IMR-90 (cell line): ENCODE results near the gene USP43. TPM values are rescaled to one million over a fixed set of nuclear protein-coding genes. Genes with fewer than 3 reads are reported as not detected.

Experiments
- ATAC-seq: fragments of 200-7000 bp; cut with Tn5 transposase; 2 replicates; pipeline ENCODE4 v1.9.1; 2020; ENCODE audit warnings: low read depth, mild to moderate bottlenecking, moderate library complexity
- BruUV-seq: library from RNA; stranded (reverse); fragments of 400-500 nt; replicated peaks from 2 replicates; lab custom pipeline; 2021; lab: Mats Ljungman, UMichigan
- CTCF ChIA-PET: fragments of 300-600 bp; formaldehyde crosslinking; extraction: SDS; loops from one replicate; lab custom pipeline; 2021; ENCODE audit warnings: antibody characterized with exemption; lab: Yijun Ruan, JAX
- POLR2A ChIA-PET: fragments of 300-600 bp; sonication (Branson Sonifier 250); formaldehyde crosslinking; loops from one replicate; lab custom pipeline; 2022; ENCODE audit warnings: antibody characterized with exemption; ENCODE audit not compliant: unreplicated experiment; lab: Charles Lee
- DNase-seq: peaks from one replicate; pipeline ENCODE4 v3.0.0; 2013
- H2AFZ ChIP-seq: replicated peaks from 2 replicates; pipeline ENCODE3; 2013; ENCODE audit warnings: low read length, mild to moderate bottlenecking; ENCODE audit not compliant: poor library complexity
- H2AK5ac ChIP-seq: 2 replicates; pipeline ENCODE4 v1.6.1; 2013; ENCODE audit warnings: low read depth, low read length, inconsistent platforms
- H2AK9ac ChIP-seq: replicated peaks from 2 replicates; pipeline ENCODE3; 2013; ENCODE audit warnings: mild to moderate bottlenecking, low read depth, low read length, moderate library complexity; ENCODE audit not compliant: poor library complexity
- H2BK120ac ChIP-seq: 2 replicates; pipeline ENCODE4 v1.6.1; 2013; ENCODE audit warnings: low read depth, low read length, inconsistent platforms
- H2BK15ac ChIP-seq: 3 replicates; pipeline ENCODE4 v1.6.1; 2013; ENCODE audit warnings: low read depth, low read length, inconsistent platforms
- H2BK20ac ChIP-seq: 2 replicates; pipeline ENCODE4 v1.6.1; 2013; ENCODE audit warnings: low read depth, mild to moderate bottlenecking, inconsistent platforms, low read length, moderate library complexity
- H2BK5ac ChIP-seq: 2 replicates; pipeline ENCODE4 v1.6.1; 2013; ENCODE audit warnings: mild to moderate bottlenecking, low read depth, low read length, inconsistent platforms; ENCODE audit not compliant: poor library complexity, severe bottlenecking
- H3K14ac ChIP-seq: replicated peaks from 2 replicates; pipeline ENCODE4 v1.6.1; 2013; ENCODE audit warnings: low read depth, low read length, inconsistent platforms
- H3K18ac ChIP-seq: 2 replicates; pipeline ENCODE4 v1.6.1; 2013; ENCODE audit warnings: low read depth, low read length, control low read depth
- H3K23ac ChIP-seq: 2 replicates; pipeline ENCODE4 v1.6.1; 2013; ENCODE audit warnings: low read depth, low read length, inconsistent platforms
- H3K27ac ChIP-seq: 2 replicates; pipeline ENCODE4 v1.5.1; 2013; ENCODE audit warnings: mild to moderate bottlenecking, control low read depth, low read length; ENCODE audit not compliant: insufficient read depth
- H3K27me3 ChIP-seq: 2 replicates; pipeline ENCODE4 v1.6.1; 2013; ENCODE audit warnings: low read length; ENCODE audit not compliant: control insufficient read depth, insufficient read depth
- H3K36me3 ChIP-seq: 2 replicates; pipeline ENCODE4 v1.6.1; 2013; ENCODE audit warnings: low read length, mixed read lengths; ENCODE audit not compliant: control insufficient read depth, insufficient read depth
- H3K4ac ChIP-seq: 2 replicates; pipeline ENCODE4 v1.6.1; 2013; ENCODE audit warnings: low read depth, low read length, inconsistent platforms
- H3K4me1 ChIP-seq: 2 replicates; pipeline ENCODE4 v1.6.1; 2013; ENCODE audit warnings: low read length, mixed read lengths; ENCODE audit not compliant: control insufficient read depth, insufficient read depth
- H3K4me2 ChIP-seq: 2 replicates; pipeline ENCODE4 v1.6.1; 2013; ENCODE audit warnings: low read depth, mild to moderate bottlenecking, control low read depth, low read length, moderate library complexity
- H3K4me3 ChIP-seq: 2 replicates; pipeline ENCODE4 v1.5.1; 2013; ENCODE audit warnings: low read depth, mild to moderate bottlenecking, control low read depth, low read length, moderate library complexity; ENCODE audit not compliant: insufficient read depth
- H3K56ac ChIP-seq: 2 replicates; pipeline ENCODE4 v1.6.1; 2013; ENCODE audit warnings: low read length, inconsistent platforms; ENCODE audit not compliant: insufficient read depth; ENCODE audit errors: extremely low read depth
- H3K79me1 ChIP-seq, 2 experiments: 2 replicates each; pipeline ENCODE4 v1.6.1; 2013; ENCODE audit warnings: low read length in 2 of 2, inconsistent platforms in 1 of 2, low read depth in 1 of 2
- H3K9ac ChIP-seq: 2 replicates; pipeline ENCODE4 v1.6.1; 2013; ENCODE audit warnings: low read depth, low read length, control low read depth
- H3K9me1 ChIP-seq: 2 replicates; pipeline ENCODE4 v1.6.1; 2013; ENCODE audit warnings: low read length, inconsistent platforms; ENCODE audit not compliant: insufficient read depth
- H3K9me3 ChIP-seq: 2 replicates; pipeline ENCODE4 v1.6.1; 2013; ENCODE audit warnings: low read length; ENCODE audit not compliant: control insufficient read depth, insufficient read depth
- H4K20me1 ChIP-seq: 2 replicates; pipeline ENCODE4 v1.6.1; 2013; ENCODE audit warnings: low read length, inconsistent platforms; ENCODE audit not compliant: insufficient read depth
- H4K5ac ChIP-seq: 2 replicates; pipeline ENCODE4 v1.6.1; 2013; ENCODE audit warnings: mild to moderate bottlenecking, low read depth, low read length, control low read depth
- H4K8ac ChIP-seq, 2 experiments: 2 replicates each; pipeline ENCODE4 v1.6.1; 2013; ENCODE audit warnings: low read depth in 2 of 2, low read length in 2 of 2, control low read depth in 1 of 2, inconsistent platforms in 1 of 2
- H4K91ac ChIP-seq: 2 replicates; pipeline ENCODE4 v1.6.1; 2013; ENCODE audit warnings: low read depth, low read length, inconsistent platforms; ENCODE audit not compliant: insufficient read depth
- BHLHE40 ChIP-seq: fragments of 150-350 bp; IDR thresholded peaks from 2 replicates; pipeline ENCODE4 v1.6.1; 2016; ENCODE audit warnings: mild to moderate bottlenecking, low read depth, low read length
- CEBPB ChIP-seq: IDR thresholded peaks from 2 replicates; pipeline ENCODE4 v1.6.1; 2012; ENCODE audit warnings: low read depth, low read length, improper control_type of control experiment
- CHD1 ChIP-seq: IDR thresholded peaks from 2 replicates; pipeline ENCODE4 v1.6.1; 2012; ENCODE audit warnings: low read depth, low read length, improper control_type of control experiment
- MAFK ChIP-seq: IDR thresholded peaks from 2 replicates; pipeline ENCODE4 v1.6.1; 2012; ENCODE audit warnings: low read depth, low read length, improper control_type of control experiment
- MAZ ChIP-seq: IDR thresholded peaks from 2 replicates; pipeline ENCODE4 v1.6.1; 2012; ENCODE audit warnings: low read depth, mild to moderate bottlenecking, low read length, improper control_type of control experiment, moderate library complexity, borderline replicate concordance
- NFE2L2 ChIP-seq: fragments of 150-350 bp; IDR thresholded peaks from 2 replicates; pipeline ENCODE4 v1.6.1; 2016; ENCODE audit warnings: low read depth, mild to moderate bottlenecking, low read length
- POLR2A ChIP-seq: IDR thresholded peaks from 2 replicates; pipeline ENCODE4 v1.6.1; 2012; ENCODE audit warnings: mild to moderate bottlenecking, low read depth, low read length
- RAD21 ChIP-seq: IDR thresholded peaks from 2 replicates; pipeline ENCODE4 v1.6.1; 2012; ENCODE audit warnings: low read length, improper control_type of control experiment
- WGBS, 2 experiments: methylation state at CpG; one replicate each; pipeline versions ENCODE4 v1.1.5 to v1.1.7; 2013; ENCODE audit warnings: missing lambda C conversion rate in 2 of 2; ENCODE audit not compliant: insufficient read length in 1 of 2; ENCODE audit errors: extremely low coverage in 2 of 2; 5-methylcytosine and 5-hydroxymethylcytosine counted together
- dilution Hi-C: fragments of 300-500 bp; cut with HindIII; formaldehyde crosslinking; loops from one replicate; pipeline ENCODE4 v1.14.3; 2018; ENCODE audit warnings: low sequenced_read_pairs; ENCODE audit not compliant: unreplicated experiment
- in situ Hi-C: fragments of 300-500 bp; cut with MboI; formaldehyde crosslinking; loops from 3 replicates; pipeline ENCODE4 v1.14.3; 2019; ENCODE audit warnings: low sequenced_read_pairs, inconsistent platforms, mixed read lengths
- intact Hi-C: fragments of 100-400 bp; cut with micrococcal nuclease; formaldehyde crosslinking; loops from 2 replicates; pipeline ENCODE4 v1.10.0; 2022
- polyA plus RNA-seq, 3 experiments: library from polyadenylated mRNA; depleted of rRNA; stranded (reverse); fragments of >200 nt; gene quantifications; 2 replicates each; pipeline ENCODE4 v1.2.3, GENCODE V29; 2012; ENCODE audit warnings: low replicate concordance in 1 of 3
- total RNA-seq: library from RNA; depleted of rRNA; stranded (reverse); fragments of >200 nt; gene quantifications from 2 replicates; pipeline ENCODE4 v1.2.3, GENCODE V29; 2012
- TF ChIP-seq, protein P1 (sequence below): fragments of 150-350 bp; IDR thresholded peaks from 2 replicates; pipeline ENCODE4 v1.6.1; 2016; ENCODE audit warnings: low read depth, mild to moderate bottlenecking, low read length, moderate library complexity, borderline replicate concordance

Gene USP43
- total and polyA plus RNA-seq, 2 of the 4 experiments (the other 2 are of a cell fraction), result not detected

- ChIA-PET CTCF (no interaction called here), POLR2A (no interaction called here)
Observed at GRCh38 chr17:9643611-9644010, 1.7 kb upstream of the USP43 start.

More at GRCh38 chr17:9643611-9644010, 1.7 kb upstream of the USP43 start:
- H4K8ac ChIP-seq, result no peak overlapping the region
- H3K23ac ChIP-seq, result no peak overlapping the region
- intact Hi-C loops (no loop called here), in situ Hi-C loops (no loop called here), dilution Hi-C loops (no loop called here)
- no peak overlapping the region for H3K27ac ChIP-seq
- no peak overlapping the region for H3K9ac ChIP-seq
- H3K36me3 ChIP-seq, result no peaks in the 10 kb centered on the region
- no peaks in the 10 kb centered on the region for H3K79me1 ChIP-seq
- H4K5ac ChIP-seq, result no peak overlapping the region
- H3K9me1 ChIP-seq, result no peaks in the 10 kb centered on the region
- no peak overlapping the region for H3K56ac ChIP-seq
- H3K4me3 ChIP-seq, result no peak overlapping the region
- H3K18ac ChIP-seq, result no peak overlapping the region
- no peak overlapping the region for H3K4me2 ChIP-seq
- H2AK9ac ChIP-seq, result no peak overlapping the region
- H2AFZ ChIP-seq, result no peak overlapping the region
- no peak overlapping the region for H2BK15ac ChIP-seq
- no peak for DNase-seq
- WGBS, 2 experiments, result 100% methylated on average over 2 of the region's 5 CpGs; no CpG with 5 or more reads in 1 of the 2 experiments
- no peaks in the 10 kb centered on the region for H3K4me1 ChIP-seq
- H2BK5ac ChIP-seq, result no peak overlapping the region
- no TSS peak for BruUV-seq
- H2AK5ac ChIP-seq, result no peak overlapping the region
- peaks cover 10% of the 10 kb centered on the region; the same call in 1 of the 2 replicates for H3K27me3 ChIP-seq
- no peak overlapping the region for H4K91ac ChIP-seq
- 0 out of 2 replicates have a peak, but pooled peaks cover under 1% of the 10 kb centered on the region for H3K9me3 ChIP-seq
- no peaks in the 10 kb centered on the region for H4K20me1 ChIP-seq
- H2BK120ac ChIP-seq, result no peak overlapping the region
- no peak overlapping the region for H2BK20ac ChIP-seq
- ATAC-seq, result no peak
- H3K4ac ChIP-seq, result no peak overlapping the region
- H3K14ac ChIP-seq, result no peak overlapping the region
- TF ChIP-seq MAZ, result no peak
- TF ChIP-seq BHLHE40, result no peak
- no peak for TF ChIP-seq POLR2A
- TF ChIP-seq CHD1, result no peak
- no peak for TF ChIP-seq CEBPB
- TF ChIP-seq, protein P1, sequence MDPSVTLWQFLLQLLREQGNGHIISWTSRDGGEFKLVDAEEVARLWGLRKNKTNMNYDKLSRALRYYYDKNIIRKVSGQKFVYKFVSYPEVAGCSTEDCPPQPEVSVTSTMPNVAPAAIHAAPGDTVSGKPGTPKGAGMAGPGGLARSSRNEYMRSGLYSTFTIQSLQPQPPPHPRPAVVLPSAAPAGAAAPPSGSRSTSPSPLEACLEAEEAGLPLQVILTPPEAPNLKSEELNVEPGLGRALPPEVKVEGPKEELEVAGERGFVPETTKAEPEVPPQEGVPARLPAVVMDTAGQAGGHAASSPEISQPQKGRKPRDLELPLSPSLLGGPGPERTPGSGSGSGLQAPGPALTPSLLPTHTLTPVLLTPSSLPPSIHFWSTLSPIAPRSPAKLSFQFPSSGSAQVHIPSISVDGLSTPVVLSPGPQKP, result no peak
- TF ChIP-seq MAFK, result no peak
- TF ChIP-seq RAD21, result no peak
- TF ChIP-seq NFE2L2, result no peak
